Mucosa of rectum (tissue), 2 donors: ENCODE results near the gene PRSS48.
"Not testable (repeated sequence)": the region's sequence is repeated elsewhere in the genome, so short reads cannot be mapped to it uniquely, and the experiment has no call there.

Experiments used
- H3K27ac ChIP-seq, 2 donors: one replicate each; pipeline ENCODE4 v1.7.0; 2013; ENCODE audit warnings: inconsistent platforms in 2 of 2, low read depth in 2 of 2, low read length in 2 of 2
- H3K27me3 ChIP-seq, 2 donors: one replicate each; pipeline ENCODE4 v1.7.0; 2013; ENCODE audit warnings: low read length in 2 of 2; ENCODE audit not compliant: control insufficient read depth in 2 of 2, insufficient read depth in 2 of 2
- H3K36me3 ChIP-seq, 2 donors: one replicate each; pipeline ENCODE4 v1.7.0; 2013; ENCODE audit warnings: low read length in 2 of 2; ENCODE audit not compliant: control insufficient read depth in 2 of 2, insufficient read depth in 2 of 2
- H3K4me1 ChIP-seq, 2 donors: one replicate each; pipeline ENCODE4 v1.7.0; 2013; ENCODE audit warnings: low read length in 2 of 2, mild to moderate bottlenecking in 1 of 2; ENCODE audit not compliant: control insufficient read depth in 2 of 2, insufficient read depth in 2 of 2
- H3K4me3 ChIP-seq, 2 donors: one replicate each; pipeline ENCODE4 v1.7.0; 2013; ENCODE audit warnings: low read length in 2 of 2
- H3K9ac ChIP-seq, 2 donors: one replicate each; pipeline ENCODE4 v1.7.0; 2013; ENCODE audit warnings: low read length in 2 of 2, low read depth in 1 of 2, mild to moderate bottlenecking in 1 of 2
- H3K9me3 ChIP-seq, 2 donors: one replicate each; pipeline ENCODE4 v1.7.0; 2013; ENCODE audit warnings: low read length in 2 of 2; ENCODE audit not compliant: control insufficient read depth in 2 of 2
- donor health status: healthy.
- donor health status: Normal muscosa, but diverticular disease.

Gene PRSS48

GRCh38 chr4:151242305-151242704 lies 34.7 kb upstream of the PRSS48 start:
- no peak overlapping the region for H3K4me3 ChIP-seq
- no peak overlapping the region for H3K9ac ChIP-seq
- no peak overlapping the region for H3K27ac ChIP-seq
- no peaks in the 10 kb centered on the region for H3K4me1 ChIP-seq
- H3K36me3 ChIP-seq: no peaks in the 10 kb centered on the region
- H3K9me3 ChIP-seq: no peaks in the 10 kb centered on the region
- H3K27me3 ChIP-seq: no peaks in the 10 kb centered on the region

- Histone ChIP-seq H3K27ac (no peak overlapping the region), H3K9ac (no peak overlapping the region), H3K4me1 (no peaks in the 10 kb centered on the region), H3K4me3 (no peak overlapping the region), H3K9me3 (no peaks in the 10 kb centered on the region), H3K36me3 (no peaks in the 10 kb centered on the region), H3K27me3 (no peaks in the 10 kb centered on the region)
These were observed 30.2 kb upstream of the PRSS48 start for GRCh38 chr4:151246742-151247141.

DNA sequence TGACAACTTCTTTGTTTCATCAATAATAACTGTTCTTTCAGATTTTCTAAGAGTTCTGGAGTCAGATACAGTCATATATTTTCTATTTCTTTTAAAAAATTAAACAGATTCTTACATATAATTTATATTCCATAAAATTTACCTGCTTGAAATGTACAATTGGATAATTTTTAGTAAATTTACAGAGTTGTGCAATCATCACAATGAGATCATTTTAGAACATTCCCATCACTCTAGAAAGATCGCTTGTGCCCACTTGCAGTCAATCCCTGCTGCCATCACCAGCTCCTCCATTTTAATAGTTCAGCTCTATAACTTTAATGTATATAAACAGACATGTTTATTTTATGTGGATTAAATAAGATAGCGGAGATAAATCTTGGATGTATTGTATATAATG lies 29.6 kb upstream of the PRSS48 start:
- no peak overlapping the region for H3K9ac ChIP-seq
- H3K9me3 ChIP-seq: no peaks in the 10 kb centered on the region
- H3K4me1 ChIP-seq: no peaks in the 10 kb centered on the region
- H3K36me3 ChIP-seq: no peaks in the 10 kb centered on the region
- no peak overlapping the region for H3K4me3 ChIP-seq
- H3K27ac ChIP-seq: no peak overlapping the region
- no peaks in the 10 kb centered on the region for H3K27me3 ChIP-seq

DNA sequence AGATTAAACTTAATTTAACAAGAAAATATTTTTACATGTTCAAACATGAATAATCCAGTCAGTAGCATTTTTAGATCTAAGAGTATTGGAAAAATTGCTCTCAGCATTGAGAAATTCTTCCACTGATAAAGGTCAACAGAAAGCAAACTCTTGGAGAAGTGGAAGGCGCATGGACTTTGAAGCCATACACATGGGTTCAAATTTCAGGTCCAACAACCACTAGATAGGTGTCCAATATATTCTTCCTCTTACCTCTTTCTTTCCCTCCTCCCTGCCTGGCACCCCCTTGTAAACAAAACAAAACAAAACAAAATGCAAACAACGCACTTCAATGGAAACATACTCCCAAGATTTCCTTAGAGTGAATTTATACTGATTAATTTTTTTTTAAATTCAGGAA lies 28.4 kb upstream of the PRSS48 start:
- H3K4me1 ChIP-seq: no peaks in the 10 kb centered on the region
- no peak overlapping the region for H3K4me3 ChIP-seq
- no peaks in the 10 kb centered on the region for H3K36me3 ChIP-seq
- H3K27ac ChIP-seq: no peak overlapping the region
- H3K9me3 ChIP-seq: no peaks in the 10 kb centered on the region
- no peak overlapping the region for H3K9ac ChIP-seq
- no peaks in the 10 kb centered on the region for H3K27me3 ChIP-seq

DNA sequence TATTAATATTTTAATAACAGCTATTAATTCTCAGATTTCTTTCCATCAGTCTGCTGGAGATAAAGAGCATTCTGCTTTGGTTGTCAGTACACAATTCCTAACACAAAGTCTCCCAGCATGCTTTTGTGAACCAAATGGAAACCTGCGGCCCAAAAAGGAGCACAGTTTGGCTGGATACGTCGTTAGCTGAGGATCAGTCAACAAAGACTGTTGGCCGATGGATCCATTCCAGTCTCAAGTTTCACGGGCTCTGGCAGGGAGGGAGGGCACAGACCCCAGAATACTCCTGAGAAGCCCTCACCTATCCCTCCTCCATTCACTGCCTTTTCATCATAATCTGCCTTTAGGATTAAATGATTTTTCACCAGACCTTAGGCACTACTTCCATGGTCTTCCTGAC lies 26.3 kb upstream of the PRSS48 start:
- H3K9me3 ChIP-seq: no peaks in the 10 kb centered on the region
- H3K27me3 ChIP-seq: no peaks in the 10 kb centered on the region
- no peak overlapping the region for H3K4me3 ChIP-seq
- H3K4me1 ChIP-seq: no peaks in the 10 kb centered on the region
- no peaks in the 10 kb centered on the region for H3K36me3 ChIP-seq
- no peak overlapping the region for H3K27ac ChIP-seq
- H3K9ac ChIP-seq: no peak overlapping the region

GRCh38 chr4:151251603-151252304 lies 25.2 kb upstream of the PRSS48 start:
- no peaks in the 10 kb centered on the region for H3K4me1 ChIP-seq
- no peaks in the 10 kb centered on the region for H3K36me3 ChIP-seq
- no peak overlapping the region for H3K4me3 ChIP-seq
- H3K9me3 ChIP-seq: no peaks in the 10 kb centered on the region
- H3K27ac ChIP-seq: no peak overlapping the region
- no peak overlapping the region for H3K9ac ChIP-seq
- H3K27me3 ChIP-seq: no peaks in the 10 kb centered on the region

- not testable (repeated sequence) for H3K9ac ChIP-seq, H3K4me3 ChIP-seq, H3K9me3 ChIP-seq, H3K27me3 ChIP-seq, H3K27ac ChIP-seq, H3K4me1 ChIP-seq, H3K36me3 ChIP-seq
These were observed 21.7 kb upstream of the PRSS48 start for GRCh38 chr4:151255226-151255625.

DNA sequence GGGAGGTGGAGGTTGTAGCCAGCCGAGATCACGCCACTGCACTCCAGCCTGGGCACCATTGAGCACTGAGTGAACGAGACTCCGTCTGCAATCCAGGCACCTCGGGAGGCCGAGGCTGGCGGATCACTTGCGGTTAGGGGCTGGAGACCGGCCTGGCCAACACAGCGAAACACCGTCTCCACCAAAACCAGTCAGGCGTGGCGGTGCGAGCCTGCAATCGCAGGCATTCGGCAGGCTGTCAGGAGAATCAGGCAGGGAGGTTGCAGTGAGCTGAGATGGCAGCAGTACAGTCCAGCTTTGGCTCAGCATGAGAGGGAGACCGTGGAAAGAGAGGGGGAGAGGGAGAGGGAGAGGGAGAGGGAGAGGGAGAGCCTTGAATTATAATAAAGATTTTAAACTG lies 21.3 kb upstream of the PRSS48 start:
- H3K4me3 ChIP-seq, H3K27ac ChIP-seq, H3K9me3 ChIP-seq, H3K27me3 ChIP-seq, H3K4me1 ChIP-seq, H3K36me3 ChIP-seq, H3K9ac ChIP-seq: not testable (repeated sequence)

DNA sequence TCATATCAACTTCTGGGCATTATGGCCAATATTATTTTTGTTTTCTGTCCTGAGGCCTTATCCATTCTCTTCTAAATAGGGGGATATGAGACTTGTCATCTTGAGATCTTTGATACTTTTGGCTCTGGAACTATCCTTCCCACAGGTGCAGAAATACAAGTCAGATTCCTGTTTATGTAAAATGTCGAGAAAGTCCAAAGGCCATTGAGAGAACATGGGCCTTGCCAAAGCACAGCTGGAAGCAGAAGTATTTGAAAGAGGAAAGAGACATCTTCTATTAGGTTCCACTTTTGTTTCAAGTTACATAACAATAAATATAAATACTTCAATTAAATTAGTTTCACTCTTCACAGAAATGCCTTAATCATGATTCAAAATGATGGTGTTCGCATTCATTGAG lies 20.8 kb upstream of the PRSS48 start:
- Histone ChIP-seq H3K9ac (no peak overlapping the region), H3K9me3 (no peaks in the 10 kb centered on the region), H3K27ac (no peak overlapping the region), H3K36me3 (peaks cover 0 to 2% of the 10 kb centered on the region in 2 donors), H3K27me3 (no peaks in the 10 kb centered on the region), H3K4me1 (no peaks in the 10 kb centered on the region), H3K4me3 (no peak overlapping the region)

GRCh38 chr4:151257704-151258103 lies 19.3 kb upstream of the PRSS48 start:
- peaks cover 0 to 2% of the 10 kb centered on the region in 2 donors for H3K36me3 ChIP-seq
- H3K27ac ChIP-seq: no peak overlapping the region
- H3K9me3 ChIP-seq: no peaks in the 10 kb centered on the region

DNA sequence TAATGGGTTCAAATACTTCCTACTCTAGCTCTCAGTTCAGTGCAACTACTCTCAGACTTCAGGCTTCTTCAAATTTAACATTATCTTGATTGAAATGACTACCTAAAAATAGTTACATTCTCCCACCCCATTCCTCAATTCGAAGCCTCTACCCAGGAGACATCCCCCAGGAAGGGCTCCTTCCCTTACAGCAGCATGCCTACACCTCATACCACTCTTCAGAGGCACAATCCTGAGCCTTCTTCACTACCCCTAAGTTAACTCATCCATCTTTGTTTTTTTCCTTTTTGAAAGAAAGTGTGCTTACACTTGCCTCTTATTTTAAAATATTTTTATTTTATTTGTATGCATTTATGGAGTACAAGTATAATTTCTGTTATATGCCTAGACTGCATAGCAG lies 17.2 kb upstream of the PRSS48 start:
- Histone ChIP-seq H3K9me3 (no peaks in the 10 kb centered on the region), H3K4me1 (no peaks in the 10 kb centered on the region), H3K9ac (no peak overlapping the region), H3K4me3 (no peak overlapping the region), H3K27me3 (no peaks in the 10 kb centered on the region), H3K27ac (no peak overlapping the region), H3K36me3 (peaks cover 0 to 2% of the 10 kb centered on the region in 2 donors)

More at GRCh38 chr4:151257704-151258103, 19.3 kb upstream of the PRSS48 start:
- H3K4me1 ChIP-seq: no peaks in the 10 kb centered on the region
- H3K9ac ChIP-seq: no peak overlapping the region
- no peaks in the 10 kb centered on the region for H3K27me3 ChIP-seq
- no peak overlapping the region for H3K4me3 ChIP-seq
